Neural progenitor cell (in vitro differentiated cells): ENCODE measurements around the gene MED19. TPM values are rescaled to one million over a fixed set of nuclear protein-coding genes. Genes with fewer than 3 reads are reported as not detected.
A peak's percentile ranks its signal among the peaks of the same experiment; 100 is the strongest.

Source experiments
- DNase-seq: peaks from one replicate; pipeline ENCODE4 v3.0.0-alpha.2; 2016; ENCODE audit warnings: low spot score
- H2AFZ ChIP-seq: fragments of 200-600 bp; sonication (generic); replicated peaks from 2 replicates; pipeline ENCODE4 v1.6.1; 2016; ENCODE audit warnings: antibody characterized with exemption
- H3F3A ChIP-seq: fragments of 200-600 bp; sonication (generic); 2 replicates; pipeline ENCODE4 v1.6.1; 2016; ENCODE audit warnings: antibody characterized with exemption, low read depth
- H3K27ac ChIP-seq: fragments of 200-600 bp; sonication (generic); 2 replicates; pipeline ENCODE4 v1.5.1; 2016; ENCODE audit warnings: mild to moderate bottlenecking
- H3K27me3 ChIP-seq: fragments of 200-600 bp; sonication (generic); 2 replicates; pipeline ENCODE4 v1.6.1; 2016; ENCODE audit warnings: mild to moderate bottlenecking, moderate library complexity
- H3K36me3 ChIP-seq: fragments of 200-600 bp; sonication (generic); 2 replicates; pipeline ENCODE4 v1.5.1; 2016
- H3K4me1 ChIP-seq: fragments of 200-600 bp; sonication (generic); 2 replicates; pipeline ENCODE4 v1.6.1; 2016; ENCODE audit warnings: mixed run types
- H3K4me2 ChIP-seq: fragments of 200-600 bp; sonication (generic); 2 replicates; pipeline ENCODE4 v1.6.1; 2016
- H3K4me3 ChIP-seq: fragments of 200-600 bp; sonication (generic); 2 replicates; pipeline ENCODE4 v1.5.1; 2016
- H3K79me2 ChIP-seq: fragments of 200-600 bp; sonication (generic); 2 replicates; pipeline ENCODE4 v1.6.1; 2016; ENCODE audit warnings: low read depth
- H3K9ac ChIP-seq: fragments of 200-600 bp; sonication (generic); 2 replicates; pipeline ENCODE4 v1.6.1; 2016
- H3K9me3 ChIP-seq: fragments of 200-600 bp; sonication (generic); 2 replicates; pipeline ENCODE4 v1.5.1; 2016; ENCODE audit warnings: low read depth
- H4K20me1 ChIP-seq: fragments of 200-600 bp; sonication (generic); 2 replicates; pipeline ENCODE4 v1.6.1; 2016; ENCODE audit warnings: low read depth
- H3K27ac Mint-ChIP-seq: 3 replicates; pipeline ENCODE4 v1.8.0; 2021; ENCODE audit warnings: mixed read lengths
- H3K27me3 Mint-ChIP-seq: 2 replicates; pipeline ENCODE4 v1.8.0; 2022; ENCODE audit warnings: low read depth, mild to moderate bottlenecking, inconsistent platforms, moderate library complexity, mixed read lengths; ENCODE audit not compliant: insufficient read depth
- H3K36me3 Mint-ChIP-seq: 3 replicates; pipeline ENCODE4 v1.8.0; 2021; ENCODE audit warnings: mixed read lengths
- H3K4me1 Mint-ChIP-seq: 3 replicates; pipeline ENCODE4 v1.8.0; 2021; ENCODE audit warnings: mixed read lengths
- H3K4me3 Mint-ChIP-seq: 3 replicates; pipeline ENCODE4 v1.8.0; 2021; ENCODE audit warnings: mild to moderate bottlenecking, moderate library complexity, mixed read lengths
- H3K9me3 Mint-ChIP-seq: 3 replicates; pipeline ENCODE4 v1.8.0; 2020; ENCODE audit warnings: mixed read lengths
- CTCF ChIP-seq: fragments of 200-600 bp; sonication (generic); IDR thresholded peaks from 2 replicates; pipeline ENCODE4 v1.5.1; 2017; ENCODE audit warnings: antibody characterized with exemption, mild to moderate bottlenecking
- EZH2 ChIP-seq: fragments of 200-600 bp; sonication (generic); IDR thresholded peaks from 2 replicates; pipeline ENCODE4 v1.6.1; 2017; ENCODE audit warnings: antibody characterized with exemption, mild to moderate bottlenecking, moderate library complexity
- EZH2phosphoT487 ChIP-seq: fragments of 200-600 bp; sonication (generic); IDR thresholded peaks from 2 replicates; pipeline ENCODE4 v1.6.1; 2017; ENCODE audit warnings: antibody characterized with exemption
- total RNA-seq: library from RNA; depleted of rRNA; stranded (reverse); fragments of >200 nt; gene quantifications from 2 replicates; pipeline ENCODE4 v1.2.3, GENCODE V29; 2015; ENCODE audit warnings: low replicate concordance

The MED19 gene
- total RNA-seq, 1 donor from 2014 or later, result 11.8 TPM

- Histone ChIP-seq H3K9me3 (no peaks in the 10 kb centered on the region), H3F3A (peaks cover 24% of the 10 kb centered on the region), H3K4me1 (peaks cover 7% of the 10 kb centered on the region), H2AFZ (peak within 1 kb of the TSS; percentile 83), H3K36me3 (peaks cover 4% of the 10 kb centered on the region), H3K79me2 (peaks cover 35% of the 10 kb centered on the region), H3K4me3 (peak within 1 kb of the TSS; percentile 93), H4K20me1 (no peaks in the 10 kb centered on the region), H3K4me2 (peak within 1 kb of the TSS; percentile 98), H3K27ac (peak within 1 kb of the TSS; percentile 83), H3K27me3 (no peaks in the 10 kb centered on the region), H3K9ac (peak within 1 kb of the TSS; percentile 95)
- H3K4me3 Mint-ChIP-seq, result peak within 1 kb of the TSS; percentile 96
- H3K27ac Mint-ChIP-seq, result peak within 1 kb of the TSS; percentile 95
- no peaks in the 10 kb centered on the region for H3K9me3 Mint-ChIP-seq
- peak; percentile 98 for DNase-seq
- peaks cover 2% of the 10 kb centered on the region for H3K27me3 Mint-ChIP-seq
- TF ChIP-seq CTCF (no peak), EZH2 (peak; percentile 38), EZH2phosphoT487 (peak; percentile 47)
- H3K36me3 Mint-ChIP-seq, result peaks cover 25% of the 10 kb centered on the region
- H3K4me1 Mint-ChIP-seq, result peaks cover 15% of the 10 kb centered on the region
Observed at GRCh38 chr11:57741132-57742086, 29.4 kb upstream of the MED19 start, which contains the start of gene SELENOH. Gene SELENOH, plus strand, starts transcription at chr11:57741491. Its CDS starts 105 bp downstream, at chr11:57741596.

- H2AFZ ChIP-seq, result no peak overlapping the region
- Mint-ChIP-seq H3K4me1 (peaks cover under 1% of the 10 kb centered on the region), H3K4me3 (no peak overlapping the region), H3K9me3 (no peaks in the 10 kb centered on the region), H3K27me3 (no peaks in the 10 kb centered on the region), H3K27ac (peak overlapping the region; percentile 20), H3K36me3 (peaks cover 4% of the 10 kb centered on the region)
- no peak overlapping the region for H3K4me3 ChIP-seq
- H3K27me3 ChIP-seq, result no peaks in the 10 kb centered on the region
- H4K20me1 ChIP-seq, result peaks cover 5% of the 10 kb centered on the region
- H3K79me2 ChIP-seq, result peaks cover 58% of the 10 kb centered on the region
- H3K4me2 ChIP-seq, result no peak overlapping the region
- H3K27ac ChIP-seq, result no peak overlapping the region
- no peaks in the 10 kb centered on the region for H3K4me1 ChIP-seq
- H3F3A ChIP-seq, result peaks cover 14% of the 10 kb centered on the region
- H3K9me3 ChIP-seq, result no peaks in the 10 kb centered on the region
- no peak for TF ChIP-seq EZH2phosphoT487
- TF ChIP-seq CTCF, result no peak
- no peak for TF ChIP-seq EZH2
- H3K9ac ChIP-seq, result no peak overlapping the region
- no peaks in the 10 kb centered on the region for H3K36me3 ChIP-seq
- DNase-seq, result no peak
Observed at GRCh38 chr11:57735619-57736298, 23.7 kb upstream of the MED19 start.

DNA sequence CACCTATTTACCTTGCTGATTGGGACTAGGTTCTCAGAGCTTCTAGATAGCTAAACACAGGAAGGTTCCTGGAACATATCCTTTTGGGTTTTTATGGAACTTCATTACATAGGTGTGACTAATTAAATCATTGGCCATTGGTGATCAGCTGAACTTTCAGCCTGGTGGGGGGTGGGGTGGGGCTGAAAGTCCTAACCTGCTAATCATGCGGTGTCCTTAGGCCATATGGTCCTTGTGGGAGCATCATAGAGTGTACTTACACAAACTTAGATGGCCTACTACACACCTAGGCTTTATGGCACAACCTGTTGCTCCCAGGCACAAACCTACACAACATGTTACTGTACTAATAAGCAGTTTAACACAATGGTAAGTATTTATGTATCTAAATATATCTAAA lies 20.6 kb upstream of the MED19 start:
- Histone ChIP-seq H3K9me3 (no peaks in the 10 kb centered on the region), H3K36me3 (no peaks in the 10 kb centered on the region), H3K4me2 (no peak overlapping the region), H3K4me1 (peaks cover 8% of the 10 kb centered on the region), H3K27ac (no peak overlapping the region), H2AFZ (no peak overlapping the region), H4K20me1 (peaks cover 13% of the 10 kb centered on the region), H3K9ac (no peak overlapping the region), H3K27me3 (no peaks in the 10 kb centered on the region), H3F3A (peaks cover 8% of the 10 kb centered on the region), H3K4me3 (no peak overlapping the region), H3K79me2 (peaks cover 84% of the 10 kb centered on the region)
- Mint-ChIP-seq H3K27ac (no peak overlapping the region), H3K9me3 (no peaks in the 10 kb centered on the region), H3K36me3 (peaks cover 7% of the 10 kb centered on the region), H3K4me1 (no peaks in the 10 kb centered on the region), H3K4me3 (no peak overlapping the region), H3K27me3 (no peaks in the 10 kb centered on the region)
- TF ChIP-seq EZH2phosphoT487, result no peak
- TF ChIP-seq CTCF, result no peak
- no peak for TF ChIP-seq EZH2
- no peak for DNase-seq
